GM18867 (cell line): Measurements from ENCODE around the gene SH2D6.
"Not testable (repeated sequence)": the region's sequence is repeated elsewhere in the genome, so short reads cannot be mapped to it uniquely, and the experiment has no call there.

ENCODE experiments used
- ATAC-seq: cut with Tn5 transposase; IDR thresholded peaks from one replicate; pipeline ENCODE4 v1.9.1; 2021; ENCODE audit warnings: mild to moderate bottlenecking, moderate library complexity; ENCODE audit not compliant: unreplicated experiment

Gene SH2D6

DNA sequence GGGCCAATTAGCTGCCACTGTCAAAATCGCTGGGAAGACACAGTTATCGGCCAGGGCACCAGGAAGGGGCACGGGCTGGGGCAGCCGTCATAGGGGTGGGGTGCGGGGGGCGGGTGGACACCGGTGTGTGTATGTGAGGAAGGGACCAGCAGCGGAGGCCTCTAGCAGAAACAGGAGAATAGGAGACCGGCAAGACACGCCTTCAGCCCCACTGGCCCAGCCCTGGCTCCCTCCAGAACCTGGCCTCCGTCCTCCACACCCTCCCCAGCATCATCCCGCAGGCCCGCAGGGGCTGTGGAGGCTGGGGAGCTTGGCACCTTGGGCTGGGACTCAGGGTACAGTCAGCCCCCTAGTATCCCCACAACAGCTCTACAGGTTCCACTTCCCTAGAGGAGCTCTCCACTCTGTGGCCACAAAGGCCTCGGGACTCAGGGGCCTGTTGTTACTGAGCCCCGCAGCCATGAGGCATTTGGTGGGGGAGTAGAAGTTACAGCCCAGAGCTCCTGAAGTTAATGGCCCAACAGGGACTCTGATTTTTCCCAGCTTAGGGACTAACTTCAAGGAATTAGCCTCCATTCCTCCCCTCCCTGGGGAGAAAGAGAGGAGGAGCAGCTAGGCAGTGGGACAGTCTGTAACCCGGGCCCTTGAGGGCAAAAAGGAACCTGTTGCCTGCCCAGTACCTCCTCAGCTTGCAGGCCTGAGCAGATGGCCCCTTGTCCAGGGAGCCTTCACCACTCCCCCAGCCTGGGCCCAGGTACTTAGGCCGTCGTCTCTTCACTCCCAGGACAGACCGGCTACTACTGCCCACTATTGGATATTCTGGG, 19.9 kb downstream of the SH2D6 start:
- no peak for ATAC-seq

GRCh38 chr2:85439025-85439472, 20.5 kb downstream of the SH2D6 start:
- no peak for ATAC-seq

DNA sequence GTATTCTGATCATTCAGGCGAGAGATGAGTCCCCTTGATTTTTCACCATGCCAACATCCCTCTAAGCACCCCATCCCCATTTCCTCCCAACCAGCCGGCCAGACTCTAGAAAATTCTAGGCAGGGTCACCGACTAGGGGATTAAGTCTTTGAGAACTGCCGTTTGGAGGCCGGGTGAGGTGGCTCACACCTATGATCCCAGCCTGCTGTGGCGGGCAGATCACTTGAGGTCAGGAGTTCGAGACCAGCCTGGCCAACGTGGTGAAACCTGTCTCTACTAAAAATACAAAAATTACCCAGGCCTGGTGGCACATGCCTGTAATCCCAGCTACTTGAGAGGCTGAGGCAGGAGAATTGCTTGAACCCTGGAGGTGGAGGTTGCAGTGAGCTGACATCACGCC, 21.1 kb downstream of the SH2D6 start:
- not testable (repeated sequence) for ATAC-seq

GRCh38 chr2:85439986-85440385, 21.5 kb downstream of the SH2D6 start:
- no peak for ATAC-seq

- no peak for ATAC-seq
Measured at GRCh38 chr2:85440729-85441128, 22.2 kb downstream of the SH2D6 start.

- ATAC-seq, result no peak
Measured at GRCh38 chr2:85441864-85442263, 23.4 kb downstream of the SH2D6 start.

DNA sequence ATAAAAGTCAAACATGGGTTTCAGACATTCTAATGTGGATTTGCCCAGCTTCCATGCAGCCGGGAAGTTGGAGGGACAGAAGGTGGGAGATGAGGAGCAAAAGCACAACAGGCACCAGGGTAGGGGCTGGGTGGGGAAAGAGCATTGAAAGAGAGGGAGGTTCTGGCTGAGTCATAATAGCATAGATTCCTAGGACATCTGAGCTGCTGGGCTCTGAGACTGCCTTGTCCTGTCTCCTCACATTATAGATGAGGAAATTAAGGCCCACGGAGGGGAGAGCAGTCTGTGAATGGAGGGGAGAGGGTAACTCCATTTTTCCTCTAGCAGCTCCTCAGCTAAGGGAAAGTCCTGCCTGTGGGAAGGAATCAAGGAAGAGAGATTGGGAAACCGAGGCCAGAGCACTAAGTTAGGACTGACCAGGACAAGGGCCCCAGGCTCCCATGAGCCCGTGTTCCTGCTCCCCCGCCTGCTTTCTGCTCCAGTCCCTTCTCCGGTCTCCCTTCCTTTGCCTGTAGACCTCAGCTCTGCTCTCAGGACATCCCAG, 26.2 kb downstream of the SH2D6 start:
- ATAC-seq, result no peak

DNA sequence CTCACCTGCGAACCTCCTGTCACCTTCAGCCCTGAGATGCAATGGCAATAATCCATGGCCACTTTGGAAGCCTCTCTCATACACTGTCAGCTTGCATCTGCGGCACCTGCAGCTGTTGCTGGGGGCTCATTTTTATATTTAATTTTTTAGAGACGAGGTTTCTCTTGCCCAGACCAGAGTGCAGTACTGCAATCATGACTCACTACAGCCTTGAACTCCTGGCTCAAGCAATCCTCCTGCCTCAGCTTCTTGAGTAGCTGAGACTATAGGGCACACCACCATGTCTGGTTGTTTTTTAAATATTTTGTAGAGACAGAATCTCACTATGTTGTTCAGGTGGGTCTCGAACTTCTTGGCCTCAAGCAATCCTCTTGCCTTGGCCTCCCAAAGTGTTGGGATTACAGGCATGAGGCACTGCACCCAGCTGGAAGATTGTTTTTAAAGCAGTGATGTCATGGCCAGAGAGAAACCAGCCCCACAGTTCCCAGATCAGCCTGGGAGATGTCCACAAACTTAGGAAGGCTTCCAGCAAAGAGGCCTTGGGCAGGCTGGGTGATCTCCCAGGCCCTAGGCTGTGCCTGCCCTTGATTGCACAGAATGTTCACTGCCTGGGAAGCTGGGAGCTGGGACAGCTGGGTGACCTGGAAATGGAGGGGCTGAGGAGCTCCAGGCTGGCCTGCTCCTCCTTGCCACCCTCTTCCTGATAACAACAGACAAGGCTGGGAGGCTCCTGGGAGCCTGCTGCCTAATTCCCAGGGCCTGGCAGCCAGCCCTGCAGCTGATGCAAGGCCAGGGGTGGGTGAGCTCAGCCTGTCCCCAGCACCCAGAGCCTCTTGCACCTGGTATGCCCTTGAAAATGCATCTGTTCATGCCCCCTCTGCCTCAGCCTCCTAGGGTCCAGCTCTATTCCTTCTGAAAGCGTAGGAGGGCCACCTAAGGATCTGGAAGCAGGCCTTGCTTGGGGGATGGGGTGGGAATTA, 27.1 kb downstream of the SH2D6 start:
- ATAC-seq, result no peak

GRCh38 chr2:85446296-85447221, 28.0 kb downstream of the SH2D6 start:
- ATAC-seq, result no peak

DNA sequence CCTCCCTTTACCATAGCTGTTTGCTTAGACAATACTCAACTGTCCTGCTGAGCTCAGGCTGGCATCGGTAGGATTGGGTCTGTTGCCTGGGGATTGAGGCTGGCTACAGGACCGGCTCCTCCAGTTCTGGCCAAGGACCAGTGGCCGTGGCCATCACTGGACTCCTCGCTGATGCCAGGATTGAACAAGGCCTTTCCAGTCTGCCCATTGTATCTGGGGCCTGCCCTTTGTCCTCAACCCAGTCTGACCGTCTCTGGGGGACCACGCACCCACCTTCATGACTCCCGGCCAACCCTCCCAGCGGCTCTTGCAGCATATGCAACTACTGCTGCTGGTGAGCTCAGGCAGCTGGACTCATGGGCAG, 28.7 kb downstream of the SH2D6 start:
- no peak for ATAC-seq

DNA sequence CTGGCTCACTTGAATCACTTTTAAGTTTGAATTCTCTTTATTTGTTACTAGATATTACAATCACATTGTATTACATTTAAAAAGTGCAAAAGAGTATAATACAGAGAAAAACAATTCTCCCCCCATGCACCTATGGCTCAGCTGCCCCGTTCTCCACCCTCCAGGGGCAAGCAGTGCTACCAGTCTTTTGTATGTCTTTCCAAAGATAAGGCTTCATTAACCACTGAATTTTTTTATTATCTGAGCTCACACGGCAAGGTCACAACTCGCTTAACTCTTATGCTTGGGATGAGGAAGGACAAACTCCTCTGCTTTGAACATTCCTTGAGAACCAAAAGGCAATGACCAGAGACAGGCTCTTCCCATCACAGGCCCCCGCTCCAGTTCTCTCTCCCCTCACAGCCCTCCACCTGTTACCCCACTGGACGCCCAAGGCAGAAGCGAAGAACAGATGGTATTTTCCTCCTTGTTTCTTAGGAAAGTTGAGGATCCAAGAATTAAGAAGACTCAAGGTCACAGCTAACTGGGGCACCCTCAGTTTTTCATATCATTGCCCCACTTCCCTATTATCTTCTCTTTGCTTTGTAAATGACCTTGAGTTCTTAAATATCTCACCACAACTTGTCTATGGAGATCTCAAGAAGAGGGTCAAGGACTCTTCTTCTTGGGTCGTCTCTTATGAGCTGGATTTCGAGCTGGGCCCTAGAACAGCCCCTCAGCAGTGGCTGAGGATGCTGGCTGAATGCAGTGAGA, 30.1 kb downstream of the SH2D6 start:
- ATAC-seq, result no peak

DNA sequence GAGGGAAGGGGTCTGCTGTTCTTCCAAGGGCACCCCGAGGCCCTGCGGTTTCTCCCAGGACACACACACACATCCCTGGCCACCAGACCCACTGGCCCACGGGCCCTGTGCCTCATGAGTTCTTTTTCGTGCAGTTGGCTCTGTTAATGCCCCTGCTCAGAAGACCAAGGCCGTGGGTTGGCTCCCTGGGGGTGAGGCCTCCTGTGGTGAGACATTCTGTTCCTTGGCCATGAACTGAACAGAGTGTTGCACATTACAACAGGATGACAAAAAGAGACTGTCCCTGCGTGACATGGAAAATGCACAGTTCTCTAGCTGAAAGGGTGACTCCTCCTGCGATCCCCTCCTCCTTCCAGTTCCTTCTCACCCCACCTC, 30.7 kb downstream of the SH2D6 start:
- no peak for ATAC-seq

GRCh38 chr2:85452237-85452636, 33.7 kb downstream of the SH2D6 start:
- ATAC-seq, result no peak

GRCh38 chr2:85453571-85453970, 35.1 kb downstream of the SH2D6 start:
- no peak for ATAC-seq

- ATAC-seq, result no peak
Measured at GRCh38 chr2:85455552-85456090, 37.1 kb downstream of the SH2D6 start.

GRCh38 chr2:85457043-85457442, 38.5 kb downstream of the SH2D6 start:
- no peak for ATAC-seq

DNA sequence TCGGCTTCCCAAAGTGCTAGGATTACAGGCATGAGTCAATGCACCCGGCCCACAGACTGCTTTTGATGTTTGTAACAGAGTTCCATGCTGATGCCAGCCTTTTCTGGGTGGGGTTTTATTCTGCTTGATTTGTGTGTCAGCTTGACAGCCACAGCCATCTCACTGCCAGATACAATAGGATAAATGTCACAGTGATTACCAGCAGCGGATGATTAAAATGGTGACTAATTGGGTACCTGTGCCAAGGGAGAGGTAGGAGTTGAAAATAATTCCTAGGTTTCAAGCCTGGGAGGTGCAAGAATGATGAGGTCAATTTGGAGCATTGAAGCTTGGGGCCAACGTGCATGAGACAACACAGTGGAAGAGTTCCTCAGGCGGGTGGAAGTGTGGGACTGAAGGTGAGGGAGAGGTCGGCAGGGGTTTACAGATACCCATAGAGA, 39.4 kb downstream of the SH2D6 start:
- no peak for ATAC-seq

- no peak for ATAC-seq
Measured at GRCh38 chr2:85458601-85459563, 40.4 kb downstream of the SH2D6 start.
